WERI-Rb-1 (cell line): ENCODE results near the gene PLA2R1.

Experiments
- DNase-seq: peaks from one replicate; pipeline ENCODE4 v3.0.0-alpha.2; 2020
- H3K27ac ChIP-seq: fragments of 250-450 bp; sonication (Bioruptor Pico); 2 replicates; pipeline ENCODE4 v1.5.1; 2020; ENCODE audit warnings: mild to moderate bottlenecking, moderate library complexity
- H3K27me3 ChIP-seq: fragments of 250-450 bp; sonication (Bioruptor Pico); 2 replicates; pipeline ENCODE4 v1.5.1; 2021; ENCODE audit warnings: mild to moderate bottlenecking, low read depth, moderate library complexity; ENCODE audit not compliant: insufficient read depth, severe bottlenecking
- H3K36me3 ChIP-seq: fragments of 250-450 bp; sonication (Bioruptor Pico); 2 replicates; pipeline ENCODE4 v1.5.1; 2020; ENCODE audit warnings: mild to moderate bottlenecking, moderate library complexity
- H3K4me3 ChIP-seq: 2 replicates; pipeline ENCODE4 v1.5.1; 2011; ENCODE audit warnings: low read depth, mild to moderate bottlenecking, control low read depth, low read length
- H3K9me3 ChIP-seq: fragments of 250-450 bp; sonication (Bioruptor Pico); 2 replicates; pipeline ENCODE4 v1.5.1; 2021; ENCODE audit warnings: mild to moderate bottlenecking, moderate library complexity; ENCODE audit not compliant: severe bottlenecking
- CTCF ChIP-seq: IDR thresholded peaks from 2 replicates; pipeline ENCODE4 v1.5.1; 2011; ENCODE audit warnings: low read depth, mild to moderate bottlenecking, control low read depth, inconsistent platforms, low read length

PLA2R1 gene

GRCh38 chr2:160007111-160007510, 55.3 kb downstream of the PLA2R1 start:
- DNase-seq: no peak
- no peak for TF ChIP-seq CTCF
- H3K9me3 ChIP-seq: no peaks in the 10 kb centered on the region
- H3K4me3 ChIP-seq: no peak overlapping the region
- no peaks in the 10 kb centered on the region for H3K36me3 ChIP-seq
- H3K27ac ChIP-seq: no peak overlapping the region
- H3K27me3 ChIP-seq: no peaks in the 10 kb centered on the region

- H3K4me3 ChIP-seq: no peak overlapping the region
- no peak for TF ChIP-seq CTCF
- no peaks in the 10 kb centered on the region for H3K9me3 ChIP-seq
- H3K36me3 ChIP-seq: no peaks in the 10 kb centered on the region
- H3K27me3 ChIP-seq: no peaks in the 10 kb centered on the region
- no peak overlapping the region for H3K27ac ChIP-seq
- no peak for DNase-seq
Observed at GRCh38 chr2:160006475-160006874, 55.9 kb downstream of the PLA2R1 start.

- Histone ChIP-seq H3K36me3 (no peaks in the 10 kb centered on the region), H3K9me3 (no peaks in the 10 kb centered on the region), H3K4me3 (no peak overlapping the region), H3K27me3 (no peaks in the 10 kb centered on the region), H3K27ac (no peak overlapping the region)
- TF ChIP-seq CTCF: no peak
- no peak for DNase-seq
Observed at GRCh38 chr2:160005908-160006307, 56.5 kb downstream of the PLA2R1 start.

- TF ChIP-seq CTCF: no peak
- Histone ChIP-seq H3K27ac (no peak overlapping the region), H3K4me3 (no peak overlapping the region), H3K27me3 (no peaks in the 10 kb centered on the region), H3K36me3 (no peaks in the 10 kb centered on the region), H3K9me3 (peaks cover 2% of the 10 kb centered on the region)
- no peak for DNase-seq
Observed at GRCh38 chr2:160005476-160005875, 56.9 kb downstream of the PLA2R1 start.

- peak; percentile 42 for TF ChIP-seq CTCF
- Histone ChIP-seq H3K36me3 (no peaks in the 10 kb centered on the region), H3K9me3 (peaks cover 2% of the 10 kb centered on the region), H3K27me3 (no peaks in the 10 kb centered on the region), H3K27ac (no peak overlapping the region), H3K4me3 (no peak overlapping the region)
- no peak for DNase-seq
Observed at GRCh38 chr2:159998961-159999360, 63.5 kb downstream of the PLA2R1 start.

GRCh38 chr2:159998243-159998642, 64.2 kb downstream of the PLA2R1 start:
- Histone ChIP-seq H3K36me3 (no peaks in the 10 kb centered on the region), H3K4me3 (no peak overlapping the region), H3K27ac (no peak overlapping the region), H3K27me3 (no peaks in the 10 kb centered on the region), H3K9me3 (peaks cover 2% of the 10 kb centered on the region)
- no peak for DNase-seq
- no peak for TF ChIP-seq CTCF
